Endothelial cell (in vitro differentiated cells): ENCODE data around the gene KCNAB2. TPM values are rescaled to one million over a fixed set of nuclear protein-coding genes. Genes with fewer than 3 reads are reported as not detected.

Experiments used
- DNase-seq: peaks from one replicate; pipeline ENCODE4 v3.0.0; 2021; ENCODE audit warnings: low spot score
- H3K27ac Mint-ChIP-seq: one replicate; pipeline ENCODE4 v1.8.0; 2021; ENCODE audit warnings: mixed read lengths, inconsistent platforms; ENCODE audit not compliant: unreplicated experiment
- H3K27me3 Mint-ChIP-seq: one replicate; pipeline ENCODE4 v1.8.0; 2021; ENCODE audit warnings: mild to moderate bottlenecking, moderate library complexity, mixed read lengths, inconsistent platforms; ENCODE audit not compliant: unreplicated experiment
- H3K36me3 Mint-ChIP-seq: one replicate; pipeline ENCODE4 v1.8.0; 2021; ENCODE audit warnings: mild to moderate bottlenecking, low read depth, mixed read lengths, inconsistent platforms; ENCODE audit not compliant: unreplicated experiment
- H3K4me1 Mint-ChIP-seq: one replicate; pipeline ENCODE4 v1.8.0; 2021; ENCODE audit warnings: mild to moderate bottlenecking, mixed read lengths, inconsistent platforms; ENCODE audit not compliant: unreplicated experiment
- H3K4me3 Mint-ChIP-seq: one replicate; pipeline ENCODE4 v1.8.0; 2021; ENCODE audit warnings: mild to moderate bottlenecking, mixed read lengths, inconsistent platforms; ENCODE audit not compliant: unreplicated experiment
- H3K9me3 Mint-ChIP-seq: one replicate; pipeline ENCODE4 v1.8.0; 2021; ENCODE audit warnings: mixed read lengths, inconsistent platforms; ENCODE audit not compliant: unreplicated experiment
- CTCF ChIP-seq: fragments of 200-600 bp; sonication (generic); IDR thresholded peaks from one replicate; pipeline ENCODE4 v1.5.0; 2021; ENCODE audit warnings: antibody characterized with exemption; ENCODE audit not compliant: unreplicated experiment
- total RNA-seq: library from RNA; stranded (reverse); fragmentation: NEBNext Ultra II Directional; extraction: Animal tissue kit (Norgen Biotek cat#: 25700); gene quantifications from one replicate; pipeline ENCODE4 v1.2.1, GENCODE V29; 2021; ENCODE audit not compliant: unreplicated experiment

KCNAB2 gene
- total RNA-seq, 1 donor from 2014 or later: 4.1 TPM

- H3K36me3 Mint-ChIP-seq: no peaks in the 10 kb centered on the region
- H3K27ac Mint-ChIP-seq: no peak overlapping the region
Measured at GRCh38 chr1:6070450-6070974, 24.8 kb downstream of the KCNAB2 start.

GRCh38 chr1:6071219-6071618 lies 25.5 kb downstream of the KCNAB2 start:
- no peak for DNase-seq
- H3K27ac Mint-ChIP-seq: no peak overlapping the region
- H3K36me3 Mint-ChIP-seq: no peaks in the 10 kb centered on the region
- no peak overlapping the region for H3K4me3 Mint-ChIP-seq
- peaks cover 3% of the 10 kb centered on the region for H3K27me3 Mint-ChIP-seq
- no peaks in the 10 kb centered on the region for H3K4me1 Mint-ChIP-seq
- H3K9me3 Mint-ChIP-seq: no peaks in the 10 kb centered on the region
- no peak for TF ChIP-seq CTCF

More at GRCh38 chr1:6070450-6070974, 24.8 kb downstream of the KCNAB2 start:
- H3K27me3 Mint-ChIP-seq: peaks cover 3% of the 10 kb centered on the region
- no peaks in the 10 kb centered on the region for H3K9me3 Mint-ChIP-seq
- no peak overlapping the region for H3K4me3 Mint-ChIP-seq
- no peak for TF ChIP-seq CTCF
- no peaks in the 10 kb centered on the region for H3K4me1 Mint-ChIP-seq
- no peak for DNase-seq

- H3K27me3 Mint-ChIP-seq: peaks cover 5% of the 10 kb centered on the region
- no peak for DNase-seq
- H3K4me1 Mint-ChIP-seq: no peaks in the 10 kb centered on the region
- no peaks in the 10 kb centered on the region for H3K9me3 Mint-ChIP-seq
- H3K4me3 Mint-ChIP-seq: no peak overlapping the region
- TF ChIP-seq CTCF: no peak
- no peaks in the 10 kb centered on the region for H3K36me3 Mint-ChIP-seq
- H3K27ac Mint-ChIP-seq: no peak overlapping the region
Measured at GRCh38 chr1:6072774-6073479, 27.2 kb downstream of the KCNAB2 start.

GRCh38 chr1:6073480-6074053 lies 27.9 kb downstream of the KCNAB2 start:
- no peaks in the 10 kb centered on the region for H3K4me1 Mint-ChIP-seq
- no peaks in the 10 kb centered on the region for H3K9me3 Mint-ChIP-seq
- no peak for DNase-seq
- H3K36me3 Mint-ChIP-seq: no peaks in the 10 kb centered on the region
- no peak overlapping the region for H3K27ac Mint-ChIP-seq
- no peak for TF ChIP-seq CTCF
- H3K4me3 Mint-ChIP-seq: no peak overlapping the region
- peaks cover 5% of the 10 kb centered on the region for H3K27me3 Mint-ChIP-seq
